T-helper 17 cell (primary cell): Measurements from ENCODE around the gene TMEM11. TPM values are rescaled to one million over a fixed set of nuclear protein-coding genes. Genes with fewer than 3 reads are reported as not detected.

ENCODE experiments used
- ATAC-seq: fragments of 150-1000 bp; cut with Tn5 transposase; 2 replicates; pipeline ENCODE4 v1.10.0; 2021; ENCODE audit warnings: mild to moderate bottlenecking, moderate library complexity
- DNase-seq, 3 donors: peaks; one replicate each; pipeline versions ENCODE4 v3.0.0 to v3.0.0-alpha.2; 2020 to 2021
- H3K9me3 ChIP-seq: one replicate; pipeline ENCODE4 v1.7.0; 2013; ENCODE audit warnings: low read length, mild to moderate bottlenecking; ENCODE audit not compliant: control insufficient read depth, poor library complexity, severe bottlenecking
- H3K27ac Mint-ChIP-seq: one replicate; pipeline ENCODE4 v1.8.0; 2022; ENCODE audit warnings: mild to moderate bottlenecking, moderate library complexity, mixed read lengths
- H3K27me3 Mint-ChIP-seq: one replicate; pipeline ENCODE4 v1.8.0; 2022; ENCODE audit warnings: mixed read lengths
- H3K36me3 Mint-ChIP-seq: one replicate; pipeline ENCODE4 v1.8.0; 2022; ENCODE audit warnings: low read depth, mixed read lengths
- H3K4me1 Mint-ChIP-seq: one replicate; pipeline ENCODE4 v1.8.0; 2022; ENCODE audit warnings: mild to moderate bottlenecking, mixed read lengths
- H3K4me3 Mint-ChIP-seq: one replicate; pipeline ENCODE4 v1.8.0; 2022; ENCODE audit warnings: mild to moderate bottlenecking, moderate library complexity, mixed read lengths
- total RNA-seq, 4 donors: library from RNA in 2 of 4; stranded (reverse) in 2 of 4; gene quantifications; one replicate each; pipeline ENCODE4 v1.2.3 and lab custom pipeline; 2022 to 2026

TMEM11 gene
- total RNA-seq, 2 donors from 2014 or later: 10.3 to 17.2 TPM

GRCh38 chr17:21177401-21177800 lies 36.6 kb downstream of the TMEM11 start:
- H3K27me3 Mint-ChIP-seq: no peaks in the 10 kb centered on the region
- ATAC-seq (no peak), DNase-seq (no peak)
- H3K27ac Mint-ChIP-seq: no peak overlapping the region
- H3K9me3 ChIP-seq: no peaks in the 10 kb centered on the region
- peaks cover 8% of the 10 kb centered on the region for H3K36me3 Mint-ChIP-seq
- no peak overlapping the region for H3K4me3 Mint-ChIP-seq
- peaks cover 3% of the 10 kb centered on the region for H3K4me1 Mint-ChIP-seq

- ATAC-seq (no peak), DNase-seq (no peak)
- H3K4me3 Mint-ChIP-seq: no peak overlapping the region
- peaks cover 4% of the 10 kb centered on the region for H3K4me1 Mint-ChIP-seq
- H3K9me3 ChIP-seq: no peaks in the 10 kb centered on the region
- H3K27ac Mint-ChIP-seq: no peak overlapping the region
- H3K36me3 Mint-ChIP-seq: peaks cover 8% of the 10 kb centered on the region
- no peaks in the 10 kb centered on the region for H3K27me3 Mint-ChIP-seq
These were observed 37.1 kb downstream of the TMEM11 start for GRCh38 chr17:21176773-21177395.

- peaks cover 18% of the 10 kb centered on the region for H3K4me1 Mint-ChIP-seq
- no peaks in the 10 kb centered on the region for H3K27me3 Mint-ChIP-seq
- no peak overlapping the region for H3K4me3 Mint-ChIP-seq
- no peaks in the 10 kb centered on the region for H3K9me3 ChIP-seq
- no peak overlapping the region for H3K27ac Mint-ChIP-seq
- peaks cover 8% of the 10 kb centered on the region for H3K36me3 Mint-ChIP-seq
- no peak for DNase-seq
- ATAC-seq: no peak
These were observed 39.2 kb downstream of the TMEM11 start for GRCh38 chr17:21174713-21175112.

GRCh38 chr17:21174186-21174585 lies 39.8 kb downstream of the TMEM11 start:
- Mint-ChIP-seq H3K4me1 (peaks cover 18% of the 10 kb centered on the region), H3K27ac (no peak overlapping the region), H3K36me3 (peaks cover 8% of the 10 kb centered on the region), H3K4me3 (peak overlapping the region; percentile 50), H3K27me3 (no peaks in the 10 kb centered on the region)
- DNase-seq (no peak), ATAC-seq (no peak)
- H3K9me3 ChIP-seq: no peaks in the 10 kb centered on the region

GRCh38 chr17:21173543-21173942 lies 40.4 kb downstream of the TMEM11 start:
- no peak for DNase-seq
- Mint-ChIP-seq H3K36me3 (peaks cover 8% of the 10 kb centered on the region), H3K27ac (no peak overlapping the region)

GRCh38 chr17:21172846-21173245 lies 41.1 kb downstream of the TMEM11 start:
- DNase-seq: no peak
- Mint-ChIP-seq H3K4me3 (no peak overlapping the region), H3K27me3 (no peaks in the 10 kb centered on the region), H3K27ac (no peak overlapping the region), H3K4me1 (peaks cover 15% of the 10 kb centered on the region), H3K36me3 (peaks cover 8% of the 10 kb centered on the region)
- H3K9me3 ChIP-seq: no peaks in the 10 kb centered on the region
- ATAC-seq: no peak

More at GRCh38 chr17:21173543-21173942, 40.4 kb downstream of the TMEM11 start:
- Mint-ChIP-seq H3K4me1 (peaks cover 18% of the 10 kb centered on the region), H3K4me3 (no peak overlapping the region), H3K27me3 (no peaks in the 10 kb centered on the region)
- ATAC-seq: no peak
- no peaks in the 10 kb centered on the region for H3K9me3 ChIP-seq

GRCh38 chr17:21171970-21172510 lies 41.9 kb downstream of the TMEM11 start:
- ATAC-seq: no peak
- Mint-ChIP-seq H3K4me1 (peaks cover 15% of the 10 kb centered on the region), H3K36me3 (peaks cover 8% of the 10 kb centered on the region), H3K27ac (peak overlapping the region; percentile 80), H3K27me3 (no peaks in the 10 kb centered on the region), H3K4me3 (no peak overlapping the region)
- DNase-seq: no peak
- no peaks in the 10 kb centered on the region for H3K9me3 ChIP-seq

GRCh38 chr17:21171309-21171922 lies 42.5 kb downstream of the TMEM11 start:
- H3K27me3 Mint-ChIP-seq: no peaks in the 10 kb centered on the region
- peaks cover 15% of the 10 kb centered on the region for H3K4me1 Mint-ChIP-seq
- DNase-seq (no peak), ATAC-seq (no peak)
- H3K27ac Mint-ChIP-seq: peak overlapping the region; percentile 80
- peaks cover 8% of the 10 kb centered on the region for H3K36me3 Mint-ChIP-seq
- no peaks in the 10 kb centered on the region for H3K9me3 ChIP-seq
- H3K4me3 Mint-ChIP-seq: no peak overlapping the region

GRCh38 chr17:21170809-21171208 lies 43.2 kb downstream of the TMEM11 start:
- no peak for ATAC-seq
- H3K27me3 Mint-ChIP-seq: no peaks in the 10 kb centered on the region
- no peak for DNase-seq
- no peaks in the 10 kb centered on the region for H3K9me3 ChIP-seq
- H3K36me3 Mint-ChIP-seq: peaks cover 8% of the 10 kb centered on the region
- H3K27ac Mint-ChIP-seq: peak overlapping the region; percentile 80
- H3K4me1 Mint-ChIP-seq: peaks cover 15% of the 10 kb centered on the region
- H3K4me3 Mint-ChIP-seq: no peak overlapping the region

- DNase-seq: no peak
- peaks cover 15% of the 10 kb centered on the region for H3K4me1 Mint-ChIP-seq
- no peak for ATAC-seq
- H3K27ac Mint-ChIP-seq: no peak overlapping the region
- peaks cover 8% of the 10 kb centered on the region for H3K36me3 Mint-ChIP-seq
- no peaks in the 10 kb centered on the region for H3K27me3 Mint-ChIP-seq
- H3K4me3 Mint-ChIP-seq: no peak overlapping the region
- no peaks in the 10 kb centered on the region for H3K9me3 ChIP-seq
These were observed 44.5 kb downstream of the TMEM11 start for GRCh38 chr17:21169496-21169895.

GRCh38 chr17:21168555-21168865 lies 45.5 kb downstream of the TMEM11 start:
- ATAC-seq: no peak
- Mint-ChIP-seq H3K27ac (no peak overlapping the region), H3K4me3 (no peak overlapping the region), H3K36me3 (peaks cover 3% of the 10 kb centered on the region), H3K4me1 (peaks cover 15% of the 10 kb centered on the region), H3K27me3 (no peaks in the 10 kb centered on the region)
- no peaks in the 10 kb centered on the region for H3K9me3 ChIP-seq
- DNase-seq: no peak

GRCh38 chr17:21167303-21167702 lies 46.7 kb downstream of the TMEM11 start:
- DNase-seq: no peak
- H3K9me3 ChIP-seq: no peaks in the 10 kb centered on the region
- Mint-ChIP-seq H3K4me1 (peaks cover 15% of the 10 kb centered on the region), H3K27ac (peak overlapping the region; percentile 51), H3K4me3 (no peak overlapping the region), H3K27me3 (no peaks in the 10 kb centered on the region), H3K36me3 (no peaks in the 10 kb centered on the region)
- no peak for ATAC-seq

- no peaks in the 10 kb centered on the region for H3K27me3 Mint-ChIP-seq
- ATAC-seq (no peak), DNase-seq (no peak)
- no peaks in the 10 kb centered on the region for H3K9me3 ChIP-seq
- H3K4me3 Mint-ChIP-seq: no peak overlapping the region
- peaks cover 12% of the 10 kb centered on the region for H3K4me1 Mint-ChIP-seq
- H3K36me3 Mint-ChIP-seq: no peaks in the 10 kb centered on the region
- H3K27ac Mint-ChIP-seq: peak overlapping the region; percentile 51
These were observed 47.3 kb downstream of the TMEM11 start for GRCh38 chr17:21166595-21167210.
